HepG2 (cell line): Measurements from ENCODE around the gene TPR. TPM values are rescaled to one million over a fixed set of nuclear protein-coding genes. Genes with fewer than 3 reads are reported as not detected.
A peak's percentile ranks its signal among the peaks of the same experiment; 100 is the strongest.

ENCODE experiments used
- E2F2 ChIP-seq: sonication (generic); formaldehyde crosslinking; IDR thresholded peaks from 2 replicates; pipeline ENCODE4 v1.4.0; 2020; ENCODE audit warnings: missing genetic modification reagents, borderline replicate concordance
- ETV5 ChIP-seq: IDR thresholded peaks from 2 replicates; pipeline ENCODE4 v1.6.1; 2018; ENCODE audit warnings: missing biosample characterization, missing genetic modification reagents, inconsistent platforms, borderline replicate concordance
- FOXM1 ChIP-seq: sonication (generic); formaldehyde crosslinking; IDR thresholded peaks from 2 replicates; pipeline ENCODE4 v1.5.0; 2020; ENCODE audit warnings: missing genetic modification reagents
- HDAC1 ChIP-seq: sonication (generic); formaldehyde crosslinking; IDR thresholded peaks from 2 replicates; pipeline ENCODE4 v1.5.1; 2020; ENCODE audit warnings: mild to moderate bottlenecking, missing genetic modification reagents
- KDM3A ChIP-seq: IDR thresholded peaks from 2 replicates; pipeline ENCODE4 v1.6.1; 2018; ENCODE audit warnings: low read depth, missing compliant biosample characterization
- MLX ChIP-seq: IDR thresholded peaks from 2 replicates; pipeline ENCODE4 v1.6.1; 2016
- MXD3 ChIP-seq: IDR thresholded peaks from 2 replicates; pipeline ENCODE4 v1.6.1; 2016; ENCODE audit warnings: mild to moderate bottlenecking, missing biosample characterization, missing genetic modification reagents
- NCOA1 ChIP-seq: sonication (generic); formaldehyde crosslinking; IDR thresholded peaks from 2 replicates; pipeline ENCODE4 v1.9.0; 2021; ENCODE audit warnings: missing genetic modification reagents
- PATZ1 ChIP-seq: sonication (generic); formaldehyde crosslinking; IDR thresholded peaks from 2 replicates; pipeline ENCODE4 v1.4.0; 2020; ENCODE audit warnings: missing genetic modification reagents
- PPARG ChIP-seq: conservative IDR thresholded peaks from 2 replicates; pipeline ENCODE4 v1.6.1; 2016; ENCODE audit warnings: missing biosample characterization, missing genetic modification reagents
- RAD51 ChIP-seq: fragments of 450-650 bp; IDR thresholded peaks from 2 replicates; pipeline ENCODE4 v1.6.1; 2016; ENCODE audit warnings: borderline replicate concordance
- SMARCC2 ChIP-seq: fragments of 450-650 bp; IDR thresholded peaks from 2 replicates; pipeline ENCODE4 v1.6.1; 2017; ENCODE audit warnings: antibody characterized with exemption, mild to moderate bottlenecking
- ZBTB8A ChIP-seq: sonication (generic); formaldehyde crosslinking; IDR thresholded peaks from 2 replicates; pipeline ENCODE4 v1.4.0; 2020; ENCODE audit warnings: mild to moderate bottlenecking, low read depth, missing genetic modification reagents, borderline replicate concordance
- ZKSCAN8 ChIP-seq: IDR thresholded peaks from 2 replicates; pipeline ENCODE4 v1.6.1; 2016; ENCODE audit warnings: borderline replicate concordance, missing genetic modification reagents, missing compliant biosample characterization
- ZNF142 ChIP-seq: sonication (generic); formaldehyde crosslinking; IDR thresholded peaks from 2 replicates; pipeline ENCODE4 v1.4.0; 2020; ENCODE audit warnings: missing genetic modification reagents
- ZNF20 ChIP-seq: sonication (generic); formaldehyde crosslinking; IDR thresholded peaks from 2 replicates; pipeline ENCODE4 v1.4.0; 2020; ENCODE audit warnings: mild to moderate bottlenecking, moderate library complexity, missing genetic modification reagents
- ZNF484 ChIP-seq: sonication (generic); formaldehyde crosslinking; IDR thresholded peaks from 2 replicates; pipeline ENCODE4 v1.5.1; 2020; ENCODE audit warnings: mild to moderate bottlenecking, low read depth, missing genetic modification reagents, borderline replicate concordance
- ZNF576 ChIP-seq: sonication (generic); formaldehyde crosslinking; IDR thresholded peaks from 2 replicates; pipeline ENCODE4 v1.4.0; 2020; ENCODE audit warnings: mild to moderate bottlenecking, missing genetic modification reagents
- ZNF782 ChIP-seq: sonication (generic); formaldehyde crosslinking; IDR thresholded peaks from 2 replicates; pipeline ENCODE4 v1.4.0; 2020; ENCODE audit warnings: missing genetic modification reagents, mild to moderate bottlenecking, borderline replicate concordance
- polyA plus RNA-seq, 8 experiments: library from polyadenylated mRNA; depleted of rRNA in 3 of 8; stranded (reverse) in 7 of 8; unstranded in 1 of 8; fragments of >200 nt; fragmentation: Illumina TruSeq in 4 of 8; extraction: Trizol in 4 of 8; gene quantifications; 2 replicates each; pipeline versions ENCODE4 v1.2.1 to v1.2.3, GENCODE V29; 2011 to 2016; ENCODE audit warnings: low read depth in 4 of 8, missing spikeins in 1 of 8, mixed read lengths in 1 of 8; ENCODE audit not compliant: insufficient read depth in 1 of 8
- total RNA-seq, 5 experiments: library from RNA; depleted of rRNA; stranded (reverse); fragments of >200 nt; fragmentation: Illumina TruSeq; extraction: Trizol; gene quantifications; 2 replicates each; pipeline ENCODE4 v1.2.3, GENCODE V29; 2016; ENCODE audit warnings: low read depth in 1 of 5

Gene TPR
- total and polyA plus RNA-seq, 2 of the 13 experiments (the other 11 are each of a cell fraction or from before 2014, with no cell fraction given): 78.9 to 81.7 TPM

- TF ChIP-seq RAD51: no peak
- peak; percentile 7; the same call in 1 of the 2 replicates for TF ChIP-seq ETV5 (CRISPR knock-in tag)
- TF ChIP-seq ZBTB8A (CRISPR knock-in tag): peak; percentile 100
- TF ChIP-seq MXD3 (CRISPR knock-in tag): no peak
- TF ChIP-seq ZNF20: no peak
- TF ChIP-seq HDAC1 (CRISPR knock-in tag): peak; percentile 80; the same call in 1 of the 2 replicates
- no peak for TF ChIP-seq MLX (CRISPR knock-in tag)
- TF ChIP-seq KDM3A (CRISPR knock-in tag): 0 out of 2 replicates have a peak, but pooled peaks have one; percentile 22
- TF ChIP-seq SMARCC2: no peak
- TF ChIP-seq ZKSCAN8 (CRISPR knock-in tag): peak; percentile 21; the same call in 1 of the 2 replicates
- peak; percentile 75 for TF ChIP-seq PATZ1 (CRISPR knock-in tag)
- TF ChIP-seq ZNF782 (CRISPR knock-in tag): no peak; the same call in 1 of the 2 replicates
- no peak for TF ChIP-seq FOXM1 (CRISPR knock-in tag)
- TF ChIP-seq ZNF576 (CRISPR knock-in tag): no peak
- TF ChIP-seq ZNF484 (CRISPR knock-in tag): no peak
- no peak for TF ChIP-seq ZNF142 (CRISPR knock-in tag)
- peak; percentile 41; the same call in 1 of the 2 replicates for TF ChIP-seq NCOA1
- TF ChIP-seq PPARG (CRISPR knock-in tag): peak; percentile 7; the same call in 1 of the 2 replicates
- no peak for TF ChIP-seq E2F2 (CRISPR knock-in tag)
Observed at GRCh38 chr1:186375152-186375928, at the start of gene TPR, which contains the start of gene ODR4 (continued).
